GM12801 (cell line): ENCODE results near the gene KRT37.
"Not testable (repeated sequence)": the region's sequence is repeated elsewhere in the genome, so short reads cannot be mapped to it uniquely, and the experiment has no call there.

ENCODE experiments used
- CTCF ChIP-seq: IDR thresholded peaks from one replicate; pipeline ENCODE4 v1.5.1; 2011; ENCODE audit warnings: control low read depth; ENCODE audit not compliant: insufficient read length; ENCODE audit errors: extremely low read depth

The KRT37 gene

GRCh38 chr17:41387670-41388069 is 36.7 kb downstream of the KRT37 start:
- TF ChIP-seq CTCF = no peak

- TF ChIP-seq CTCF = no peak
Measured at GRCh38 chr17:41386227-41386626, 38.2 kb downstream of the KRT37 start.

GRCh38 chr17:41383690-41384089 is 40.7 kb downstream of the KRT37 start:
- no peak for TF ChIP-seq CTCF

GRCh38 chr17:41382394-41382793 is 42.0 kb downstream of the KRT37 start:
- TF ChIP-seq CTCF = no peak

GRCh38 chr17:41381943-41382342 is 42.4 kb downstream of the KRT37 start, which contains the start of gene KRT34:
Gene KRT34 (minus strand): TSS chr17:41382306. CDS start chr17:41382246, 60 bp downstream.
- TF ChIP-seq CTCF = not testable (repeated sequence)

- no peak for TF ChIP-seq CTCF
Measured at GRCh38 chr17:41377546-41377945, 46.8 kb downstream of the KRT37 start.
